Breast epithelium (tissue), 3 donors: ENCODE results near the gene FAF1.
"Not testable (repeated sequence)": the region's sequence is repeated elsewhere in the genome, so short reads cannot be mapped to it uniquely, and the experiment has no call there.

Experiments used
- POLR2A ChIP-seq: fragments of 450-650 bp; IDR thresholded peaks from one replicate; pipeline ENCODE4 v1.6.1; 2016; ENCODE audit warnings: antibody characterized with exemption, mild to moderate bottlenecking, moderate library complexity
- TF ChIP-seq, protein P1 (sequence below), 3 donors: fragments of 450-650 bp; IDR thresholded peaks; one replicate each; pipeline ENCODE4 v1.5.1; 2016 to 2017; ENCODE audit warnings: antibody characterized with exemption in 3 of 3, mild to moderate bottlenecking in 3 of 3, moderate library complexity in 3 of 3

- TF ChIP-seq, protein P1, sequence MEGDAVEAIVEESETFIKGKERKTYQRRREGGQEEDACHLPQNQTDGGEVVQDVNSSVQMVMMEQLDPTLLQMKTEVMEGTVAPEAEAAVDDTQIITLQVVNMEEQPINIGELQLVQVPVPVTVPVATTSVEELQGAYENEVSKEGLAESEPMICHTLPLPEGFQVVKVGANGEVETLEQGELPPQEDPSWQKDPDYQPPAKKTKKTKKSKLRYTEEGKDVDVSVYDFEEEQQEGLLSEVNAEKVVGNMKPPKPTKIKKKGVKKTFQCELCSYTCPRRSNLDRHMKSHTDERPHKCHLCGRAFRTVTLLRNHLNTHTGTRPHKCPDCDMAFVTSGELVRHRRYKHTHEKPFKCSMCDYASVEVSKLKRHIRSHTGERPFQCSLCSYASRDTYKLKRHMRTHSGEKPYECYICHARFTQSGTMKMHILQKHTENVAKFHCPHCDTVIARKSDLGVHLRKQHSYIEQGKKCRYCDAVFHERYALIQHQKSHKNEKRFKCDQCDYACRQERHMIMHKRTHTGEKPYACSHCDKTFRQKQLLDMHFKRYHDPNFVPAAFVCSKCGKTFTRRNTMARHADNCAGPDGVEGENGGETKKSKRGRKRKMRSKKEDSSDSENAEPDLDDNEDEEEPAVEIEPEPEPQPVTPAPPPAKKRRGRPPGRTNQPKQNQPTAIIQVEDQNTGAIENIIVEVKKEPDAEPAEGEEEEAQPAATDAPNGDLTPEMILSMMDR (IDR thresholded peaks at IDR 0.05), result not testable (repeated sequence)
- not testable (repeated sequence) for TF ChIP-seq POLR2A
These were observed 49.7 kb downstream of the FAF1 start for GRCh38 chr1:50910356-50910755.
